ENCODE results near the gene PTH2R.
A peak's percentile ranks its signal among the peaks of the same experiment; 100 is the strongest.
"Not testable (repeated sequence)": the region's sequence is repeated elsewhere in the genome, so short reads cannot be mapped to it uniquely, and the experiment has no call there.

The PTH2R gene

GRCh38 chr2:208406474-208407451, at the start of gene PTH2R:
Gene PTH2R (plus strand): TSS chr2:208406792. CDS start chr2:208407044, 252 bp downstream.
- in situ Hi-C loops (cut with MboI; ENCODE audit: low pct_unique_long_range_greater_than_20kb, low sequenced_read_pairs) = no loop called here
- no peak for DNase-seq

GRCh38 chr2:208356846-208357574, 49.6 kb upstream of the PTH2R start:
- in situ Hi-C loops (cut with MboI; ENCODE audit: low pct_unique_long_range_greater_than_20kb, low sequenced_read_pairs) = no loop called here
- no peak for DNase-seq

GRCh38 chr2:208358758-208359631, 47.6 kb upstream of the PTH2R start:
- in situ Hi-C loops (cut with MboI; ENCODE audit: low pct_unique_long_range_greater_than_20kb, low sequenced_read_pairs) = no loop called here
- no peak for DNase-seq

GRCh38 chr2:208359632-208359986, 47.0 kb upstream of the PTH2R start:
- peak; percentile 73 for DNase-seq
- in situ Hi-C loops (cut with MboI; ENCODE audit: low pct_unique_long_range_greater_than_20kb, low sequenced_read_pairs) = no loop called here

- in situ Hi-C loops (cut with MboI; ENCODE audit: low pct_unique_long_range_greater_than_20kb, low sequenced_read_pairs) = no loop called here
- no peak for DNase-seq
Measured at GRCh38 chr2:208360259-208361076, 46.1 kb upstream of the PTH2R start.

GRCh38 chr2:208361077-208361441, 45.5 kb upstream of the PTH2R start:
- in situ Hi-C loops (cut with MboI; ENCODE audit: low pct_unique_long_range_greater_than_20kb, low sequenced_read_pairs) = no loop called here

GRCh38 chr2:208363485-208363884, 43.1 kb upstream of the PTH2R start:
- peak; percentile 69 for DNase-seq

More at GRCh38 chr2:208361077-208361441, 45.5 kb upstream of the PTH2R start:
- no peak for DNase-seq

GRCh38 chr2:208366215-208367127, 40.1 kb upstream of the PTH2R start:
- in situ Hi-C loops (cut with MboI; ENCODE audit: low pct_unique_long_range_greater_than_20kb, low sequenced_read_pairs) = no loop called here
- DNase-seq = peak; percentile 54

More at GRCh38 chr2:208363485-208363884, 43.1 kb upstream of the PTH2R start:
- in situ Hi-C loops (cut with MboI; ENCODE audit: low pct_unique_long_range_greater_than_20kb, low sequenced_read_pairs) = no loop called here

- in situ Hi-C loops (cut with MboI; ENCODE audit: low pct_unique_long_range_greater_than_20kb, low sequenced_read_pairs) = no loop called here
- DNase-seq = no peak
Measured at GRCh38 chr2:208369091-208369490, 37.5 kb upstream of the PTH2R start.

GRCh38 chr2:208370881-208371633, 35.5 kb upstream of the PTH2R start:
- in situ Hi-C loops (cut with MboI; ENCODE audit: low pct_unique_long_range_greater_than_20kb, low sequenced_read_pairs) = no loop called here
- no peak for DNase-seq

- in situ Hi-C loops (cut with MboI; ENCODE audit: low pct_unique_long_range_greater_than_20kb, low sequenced_read_pairs) = no loop called here
- DNase-seq = no peak
Measured at GRCh38 chr2:208371634-208371935, 35.0 kb upstream of the PTH2R start.

- in situ Hi-C loops (cut with MboI; ENCODE audit: low pct_unique_long_range_greater_than_20kb, low sequenced_read_pairs) = no loop called here
- peak; percentile 66 for DNase-seq
Measured at GRCh38 chr2:208373460-208374089, 33.0 kb upstream of the PTH2R start.

GRCh38 chr2:208375491-208376068, 31.0 kb upstream of the PTH2R start:
- DNase-seq = no peak
- in situ Hi-C loops (cut with MboI; ENCODE audit: low pct_unique_long_range_greater_than_20kb, low sequenced_read_pairs) = no loop called here

GRCh38 chr2:208377344-208377860, 29.2 kb upstream of the PTH2R start:
- in situ Hi-C loops (cut with MboI; ENCODE audit: low pct_unique_long_range_greater_than_20kb, low sequenced_read_pairs); DNase-seq: not testable (repeated sequence)

- no peak for DNase-seq
- in situ Hi-C loops (cut with MboI; ENCODE audit: low pct_unique_long_range_greater_than_20kb, low sequenced_read_pairs) = no loop called here
Measured at GRCh38 chr2:208379192-208379591, 27.4 kb upstream of the PTH2R start.

- no peak for DNase-seq
- in situ Hi-C loops (cut with MboI; ENCODE audit: low pct_unique_long_range_greater_than_20kb, low sequenced_read_pairs) = no loop called here
Measured at GRCh38 chr2:208384637-208385036, 22.0 kb upstream of the PTH2R start.
